Activated CD4-positive, alpha-beta T cell treated with anti-CD3 and anti-CD28 coated beads, Interleukin-2, amount 10 ng/mL, durations not matched to agents 7 days and 5 days (primary cell): Measurements from ENCODE around the gene ABHD10. TPM values are rescaled to one million over a fixed set of nuclear protein-coding genes. Genes with fewer than 3 reads are reported as not detected.

Experiments used
- CTCF ChIA-PET: fragments of 350-600 bp; sonication (Branson Sonifier 250); formaldehyde crosslinking; loops from one replicate; lab custom pipeline; 2021; ENCODE audit warnings: antibody characterized with exemption; lab: Charles Lee
- POLR2A ChIA-PET: fragments of 350-600 bp; sonication (Branson Sonifier 250); formaldehyde crosslinking; loops from one replicate; lab custom pipeline; 2021; ENCODE audit warnings: antibody characterized with exemption; lab: Charles Lee
- DNase-seq: peaks from one replicate; pipeline ENCODE4 v3.0.0-alpha.2; 2020
- H3K27ac Mint-ChIP-seq: one replicate; pipeline ENCODE4 v1.8.0; 2021; ENCODE audit warnings: mild to moderate bottlenecking, moderate library complexity, mixed read lengths
- H3K27me3 Mint-ChIP-seq: one replicate; pipeline ENCODE4 v1.8.0; 2021; ENCODE audit warnings: mixed read lengths
- H3K36me3 Mint-ChIP-seq: one replicate; pipeline ENCODE4 v1.8.0; 2021; ENCODE audit warnings: low read depth, mixed read lengths
- H3K4me1 Mint-ChIP-seq: one replicate; pipeline ENCODE4 v1.8.0; 2021; ENCODE audit warnings: mixed read lengths
- H3K4me3 Mint-ChIP-seq: one replicate; pipeline ENCODE4 v1.8.0; 2021; ENCODE audit warnings: mild to moderate bottlenecking, moderate library complexity, mixed read lengths
- H3K9me3 Mint-ChIP-seq: one replicate; pipeline ENCODE4 v1.8.0; 2021; ENCODE audit warnings: mixed read lengths
- total RNA-seq, 2 experiments: library from RNA; stranded (reverse); gene quantifications; one replicate each; pipeline ENCODE4 v1.2.3, GENCODE V29; 2021

The ABHD10 gene
- total RNA-seq, 2 experiments from 2014 or later = 36.9 to 40.0 TPM

DNA sequence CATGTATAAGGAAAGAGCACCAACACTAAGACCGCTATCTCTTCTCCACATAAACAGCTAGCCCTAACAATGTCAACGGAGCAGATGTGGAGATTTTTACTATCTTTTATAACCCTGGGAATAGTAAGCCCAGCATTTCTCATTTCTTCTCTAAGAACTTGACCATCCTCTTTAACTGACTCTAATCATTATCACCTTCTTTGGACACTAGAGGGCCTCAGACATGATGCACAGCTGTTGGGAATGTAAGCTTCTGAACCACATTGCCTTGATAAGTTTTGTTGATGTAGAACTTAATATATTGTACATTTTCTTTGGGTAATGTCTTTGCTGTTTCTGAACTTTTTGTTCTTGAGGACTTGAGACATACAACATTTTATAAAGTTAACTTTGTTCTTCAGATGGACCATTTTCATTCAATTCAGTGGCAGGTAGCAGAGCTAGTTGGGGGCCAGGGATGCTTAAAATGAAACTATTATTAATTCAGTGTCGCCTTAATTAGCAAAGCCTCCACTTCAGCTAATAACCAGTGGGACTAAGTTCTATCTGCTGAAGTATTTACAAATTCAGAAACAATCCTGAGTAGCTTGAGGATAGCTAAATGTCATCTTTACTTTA, 10.3 kb downstream of the ABHD10 start:
- no peak overlapping the region for H3K4me3 Mint-ChIP-seq
- H3K27me3 Mint-ChIP-seq = no peaks in the 10 kb centered on the region
- CTCF ChIA-PET = interaction anchor here (0.8 to 2.9 kb wide), 8 partner anchors 10 to 273 kb away, joined by 3 to 28 read pairs (median 4); partner anchors contain the start of gene ABHD10
- H3K27ac Mint-ChIP-seq = no peak overlapping the region
- DNase-seq = peak; percentile 28
- H3K9me3 Mint-ChIP-seq = no peaks in the 10 kb centered on the region
- H3K4me1 Mint-ChIP-seq = peaks cover 30% of the 10 kb centered on the region
- H3K36me3 Mint-ChIP-seq = peaks cover 40% of the 10 kb centered on the region
- POLR2A ChIA-PET = interaction anchor here (2.1 kb wide), 1 partner anchor 11 kb away, joined by 10 read pairs; the partner anchor contains the start of gene ABHD10

DNA sequence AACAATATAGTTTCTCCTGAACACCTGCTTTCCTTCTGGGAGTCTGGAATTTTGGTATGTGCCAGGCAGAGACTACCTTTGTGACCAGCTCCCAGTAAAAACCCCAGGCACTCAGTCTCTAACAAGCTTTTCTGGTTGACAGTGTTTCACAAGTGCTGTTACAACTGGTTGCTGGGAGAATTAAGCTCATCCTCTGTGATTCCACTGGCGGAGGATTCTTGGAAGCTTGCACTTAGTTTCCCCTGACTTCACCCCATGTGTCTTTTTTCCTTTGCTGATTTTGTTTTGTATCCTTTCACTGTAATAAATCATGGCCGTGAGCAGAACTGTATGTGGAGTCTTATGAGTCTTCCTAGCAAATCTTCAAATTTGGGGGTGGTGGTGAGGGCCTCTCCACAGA, 14.2 kb downstream of the ABHD10 start:
- Mint-ChIP-seq H3K27me3 (no peaks in the 10 kb centered on the region), H3K4me1 (peaks cover 8% of the 10 kb centered on the region), H3K27ac (no peak overlapping the region), H3K4me3 (no peak overlapping the region), H3K36me3 (peaks cover 20% of the 10 kb centered on the region), H3K9me3 (no peaks in the 10 kb centered on the region)
- POLR2A ChIA-PET = interaction anchor here (0.6 kb wide), 1 partner anchor 21 kb away, joined by 3 read pairs; no protein-coding TSS in a partner anchor
- CTCF ChIA-PET = interaction anchor here (0.9 to 1.7 kb wide), 6 partner anchors 9 to 50 kb away, joined by 3 to 6 read pairs (median 4); partner anchors contain the start of gene ABHD10
- DNase-seq = no peak

DNA sequence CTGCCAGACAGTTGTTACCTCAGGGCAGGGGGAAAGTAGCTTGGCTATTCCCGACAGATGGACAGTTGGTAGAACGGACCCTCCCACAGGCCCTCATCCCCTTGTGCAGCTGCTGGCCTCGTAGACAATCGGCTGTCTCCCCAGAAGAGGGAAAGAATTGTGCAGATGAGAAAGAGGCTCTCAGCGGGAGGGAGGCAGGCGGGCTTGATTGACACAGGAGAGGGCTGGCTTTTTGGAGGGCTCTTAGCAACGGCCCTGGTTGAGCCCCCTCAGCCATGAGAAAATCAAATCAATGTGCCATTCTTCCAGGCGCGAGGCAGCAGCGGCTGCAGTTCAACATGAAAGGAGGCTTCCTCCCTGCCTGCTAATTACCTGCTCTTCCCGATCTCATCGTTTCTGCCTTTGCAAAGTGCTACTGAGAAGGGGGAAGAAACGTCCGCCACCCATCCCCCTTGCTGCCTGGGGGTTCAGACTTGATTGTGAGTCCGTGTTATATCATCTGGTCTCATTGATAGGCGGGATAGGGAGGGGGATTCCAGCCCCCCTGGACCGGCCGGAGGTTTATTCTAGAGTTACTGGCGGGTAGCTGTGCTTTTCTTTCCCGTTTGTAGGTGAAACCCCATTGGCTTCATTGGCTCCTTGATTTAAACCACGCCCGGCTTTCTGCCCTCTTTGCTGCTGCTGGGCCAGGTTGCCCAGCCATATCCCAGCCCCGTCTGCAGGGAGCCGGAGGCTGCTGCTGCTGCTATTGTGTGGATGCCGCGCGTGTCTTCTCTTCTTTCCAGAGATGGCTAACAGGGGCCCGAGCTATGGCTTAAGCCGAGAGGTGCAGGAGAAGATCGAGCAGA, 20.0 kb downstream of the ABHD10 start, which contains the start of gene TAGLN3:
Gene TAGLN3 (plus strand): TSS at position 287 of the 848 bp plus-strand sequence. CDS start 501 bp downstream, at position 788.
- H3K36me3 Mint-ChIP-seq = peaks cover under 1% of the 10 kb centered on the region
- ChIA-PET CTCF (interaction anchor here (0.6 to 2.6 kb wide), 3 partner anchors 14 to 362 kb away, joined by 3 to 9 read pairs (median 4); no protein-coding TSS in a partner anchor), POLR2A (interaction anchor here (0.7 kb wide), 1 partner anchor 20 kb away, joined by 5 read pairs; the partner anchor contains the start of gene ABHD10)
- no peak within 1 kb of the TSS for H3K27ac Mint-ChIP-seq
- no peaks in the 10 kb centered on the region for H3K27me3 Mint-ChIP-seq
- peaks cover 33% of the 10 kb centered on the region for H3K4me1 Mint-ChIP-seq
- DNase-seq = peak; percentile 16
- H3K4me3 Mint-ChIP-seq = peak within 1 kb of the TSS; percentile 72
- no peaks in the 10 kb centered on the region for H3K9me3 Mint-ChIP-seq

DNA sequence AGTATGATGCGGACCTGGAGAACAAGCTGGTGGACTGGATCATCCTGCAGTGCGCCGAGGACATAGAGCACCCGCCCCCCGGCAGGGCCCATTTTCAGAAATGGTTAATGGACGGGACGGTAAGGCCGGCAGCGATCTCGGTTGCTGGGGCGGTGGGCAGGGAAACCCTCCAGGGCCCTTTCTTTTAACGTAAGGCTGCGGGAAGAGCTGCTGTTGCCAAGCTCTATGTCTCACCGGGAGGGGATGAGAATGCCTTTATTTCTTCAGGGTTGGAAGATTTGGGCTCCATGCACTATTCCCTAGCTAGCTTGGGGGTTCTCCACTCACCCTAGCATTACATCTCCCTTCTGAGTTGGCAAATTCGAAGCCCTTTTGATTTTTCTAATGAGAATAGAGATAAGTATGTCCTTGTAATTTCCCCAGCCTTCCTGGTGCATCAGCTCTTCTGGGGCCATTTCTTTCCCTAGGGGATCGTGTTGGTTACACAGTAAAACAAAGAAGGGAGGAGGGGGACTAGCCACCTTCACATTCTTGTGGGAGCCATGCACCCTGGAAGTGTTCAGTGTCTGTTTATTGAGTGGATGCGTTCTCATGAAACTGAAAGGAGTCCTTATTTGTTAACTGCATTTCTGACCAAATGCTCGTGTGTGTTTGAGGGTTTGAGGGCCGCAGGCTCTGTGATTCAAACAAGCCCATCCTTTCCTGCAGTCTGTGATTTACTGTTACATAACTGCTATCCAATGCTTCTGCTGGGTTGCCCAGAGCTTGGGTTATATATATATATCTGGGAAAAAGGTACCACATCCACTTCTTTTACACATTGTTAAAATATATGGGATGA, 20.9 kb downstream of the ABHD10 start:
- Mint-ChIP-seq H3K4me1 (peaks cover 34% of the 10 kb centered on the region), H3K36me3 (no peaks in the 10 kb centered on the region), H3K9me3 (no peaks in the 10 kb centered on the region), H3K27me3 (no peaks in the 10 kb centered on the region), H3K4me3 (peak overlapping the region; percentile 72), H3K27ac (no peak overlapping the region)
- no peak for DNase-seq
- ChIA-PET CTCF (interaction anchor here (0.6 to 2.6 kb wide), 3 partner anchors 13 to 361 kb away, joined by 3 to 9 read pairs (median 4); no protein-coding TSS in a partner anchor), POLR2A (no interaction called here)

DNA sequence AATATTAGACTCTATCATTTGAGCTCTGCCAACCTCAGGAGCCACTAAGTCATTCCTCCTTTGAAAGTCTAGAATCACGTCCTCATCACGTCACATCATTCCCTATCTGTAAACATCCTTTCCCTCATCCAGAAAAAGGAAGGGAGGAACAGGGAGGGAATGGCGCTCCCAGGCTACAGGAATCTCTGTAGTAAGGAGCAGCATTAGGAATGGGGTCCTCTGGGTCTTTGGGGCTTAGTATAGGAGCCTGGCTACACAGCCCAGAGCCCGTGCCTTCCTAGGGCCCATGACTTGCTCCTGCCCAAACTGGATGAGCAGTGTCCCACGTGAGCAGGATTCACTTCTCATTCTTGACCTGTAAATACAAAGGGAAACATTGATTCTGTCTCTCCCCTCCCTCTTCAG, 21.5 kb downstream of the ABHD10 start:
- H3K27ac Mint-ChIP-seq = no peak overlapping the region
- no peak overlapping the region for H3K4me3 Mint-ChIP-seq
- no peak for DNase-seq
- peaks cover 34% of the 10 kb centered on the region for H3K4me1 Mint-ChIP-seq
- no peaks in the 10 kb centered on the region for H3K27me3 Mint-ChIP-seq
- CTCF ChIA-PET = interaction anchor here (0.7 to 2.6 kb wide), 3 partner anchors 13 to 33 kb away, joined by 3 to 9 read pairs (median 4); no protein-coding TSS in a partner anchor
- H3K36me3 Mint-ChIP-seq = no peaks in the 10 kb centered on the region
- H3K9me3 Mint-ChIP-seq = no peaks in the 10 kb centered on the region
- POLR2A ChIA-PET = no interaction called here

DNA sequence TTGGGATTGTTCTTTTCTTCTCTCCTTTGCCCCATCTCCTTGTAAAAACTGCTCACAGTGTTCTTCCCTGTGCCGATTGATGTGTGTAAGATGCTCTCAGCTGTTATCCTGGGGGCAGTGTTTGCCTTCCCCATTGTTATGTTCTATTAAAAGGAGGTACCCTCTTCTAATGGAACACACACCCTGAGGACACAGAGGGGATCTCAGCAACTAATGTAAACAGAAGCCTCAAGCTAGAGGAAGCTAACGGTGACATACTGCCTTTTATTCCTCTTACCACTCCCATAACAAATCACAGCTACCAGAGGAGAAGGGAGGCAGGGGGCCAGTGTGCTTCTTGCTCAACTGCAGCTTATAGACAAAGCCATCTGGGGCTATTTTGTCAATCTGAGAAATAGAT, 22.1 kb downstream of the ABHD10 start:
- H3K9me3 Mint-ChIP-seq = no peaks in the 10 kb centered on the region
- no peaks in the 10 kb centered on the region for H3K27me3 Mint-ChIP-seq
- no peak overlapping the region for H3K4me3 Mint-ChIP-seq
- peaks cover 34% of the 10 kb centered on the region for H3K4me1 Mint-ChIP-seq
- no peak for DNase-seq
- no peak overlapping the region for H3K27ac Mint-ChIP-seq
- CTCF ChIA-PET = interaction anchor here (0.7 to 2.6 kb wide), 5 partner anchors 12 to 33 kb away, joined by 3 to 9 read pairs (median 4); partner anchors contain the start of gene ABHD10
- POLR2A ChIA-PET = no interaction called here
- H3K36me3 Mint-ChIP-seq = no peaks in the 10 kb centered on the region

DNA sequence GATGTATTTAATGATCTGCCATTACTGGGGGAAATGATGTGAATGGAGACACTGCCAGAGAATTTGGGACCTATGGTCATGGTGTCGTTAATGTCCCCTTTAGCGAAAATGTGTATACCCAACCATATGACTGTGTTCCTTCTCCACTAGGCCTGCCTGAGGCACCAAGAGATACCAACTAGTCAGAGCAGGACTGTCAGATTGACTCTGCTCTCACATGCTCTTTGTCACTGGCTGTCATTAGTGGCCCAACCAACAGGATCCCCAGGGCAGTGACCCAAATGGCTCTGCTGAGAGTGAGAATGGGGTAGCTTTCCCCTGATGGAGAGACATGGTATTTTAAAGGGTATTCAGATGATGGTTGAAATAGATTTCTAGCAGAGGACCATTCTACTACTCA, 22.7 kb downstream of the ABHD10 start:
- H3K27me3 Mint-ChIP-seq = no peaks in the 10 kb centered on the region
- DNase-seq = no peak
- peaks cover 34% of the 10 kb centered on the region for H3K4me1 Mint-ChIP-seq
- ChIA-PET CTCF (interaction anchor here (0.7 to 2.6 kb wide), 5 partner anchors 11 to 23 kb away, joined by 4 to 9 read pairs (median 4); partner anchors contain the start of gene ABHD10), POLR2A (no interaction called here)
- H3K36me3 Mint-ChIP-seq = no peaks in the 10 kb centered on the region
- H3K9me3 Mint-ChIP-seq = no peaks in the 10 kb centered on the region
- H3K4me3 Mint-ChIP-seq = no peak overlapping the region
- H3K27ac Mint-ChIP-seq = no peak overlapping the region

DNA sequence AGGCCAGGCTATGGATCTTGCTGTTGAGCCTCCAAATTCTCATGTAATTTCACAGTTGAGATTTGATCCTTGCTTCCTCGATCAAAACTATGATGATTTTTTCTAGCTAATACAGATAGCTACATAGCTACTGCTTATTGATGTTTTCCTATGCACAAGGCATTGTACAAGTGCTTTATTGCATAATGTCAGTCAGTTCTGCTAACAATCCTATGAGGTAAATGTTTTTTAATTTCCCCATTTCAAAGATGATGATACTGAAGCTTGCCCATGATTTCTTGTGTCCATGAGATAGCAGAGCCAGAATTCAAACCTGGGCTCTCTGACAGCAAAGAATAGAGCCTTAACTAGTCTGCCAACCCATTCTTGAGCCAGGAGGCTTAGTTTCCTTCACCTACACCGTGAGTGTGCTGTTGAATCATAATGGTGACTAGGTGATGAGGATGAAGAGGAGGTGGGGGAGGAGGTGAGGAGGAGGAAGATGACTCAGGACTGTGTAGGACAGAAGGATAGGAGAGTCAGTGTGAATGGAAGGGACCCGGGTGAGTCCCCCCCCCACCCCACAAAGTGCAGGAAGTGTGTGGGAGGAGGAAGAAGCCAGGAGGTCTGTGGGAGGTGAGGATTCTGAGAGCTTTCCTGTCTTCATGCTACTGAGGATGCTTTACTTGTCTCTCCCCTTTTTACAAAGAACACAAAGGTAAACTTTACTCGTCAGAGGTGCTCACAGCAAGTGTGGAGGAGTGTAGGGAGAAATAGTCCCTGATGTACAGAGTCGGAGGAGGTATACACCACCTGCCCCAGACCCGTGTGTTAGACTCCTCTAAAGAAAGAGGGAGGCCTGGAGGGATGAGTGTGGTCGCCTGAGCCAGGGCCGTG, 23.5 kb downstream of the ABHD10 start:
- ChIA-PET CTCF (interaction anchor here (0.5 to 1.5 kb wide), 7 partner anchors 9 to 844 kb away, joined by 3 to 7 read pairs (median 4); partner anchors contain the start of gene CD200R1L), POLR2A (interaction anchor here (0.6 kb wide), 1 partner anchor 88 kb away, joined by 3 read pairs; no protein-coding TSS in a partner anchor)
- Mint-ChIP-seq H3K4me3 (no peak overlapping the region), H3K27me3 (no peaks in the 10 kb centered on the region), H3K9me3 (no peaks in the 10 kb centered on the region), H3K4me1 (peaks cover 34% of the 10 kb centered on the region), H3K27ac (no peak overlapping the region), H3K36me3 (no peaks in the 10 kb centered on the region)
- DNase-seq = no peak

DNA sequence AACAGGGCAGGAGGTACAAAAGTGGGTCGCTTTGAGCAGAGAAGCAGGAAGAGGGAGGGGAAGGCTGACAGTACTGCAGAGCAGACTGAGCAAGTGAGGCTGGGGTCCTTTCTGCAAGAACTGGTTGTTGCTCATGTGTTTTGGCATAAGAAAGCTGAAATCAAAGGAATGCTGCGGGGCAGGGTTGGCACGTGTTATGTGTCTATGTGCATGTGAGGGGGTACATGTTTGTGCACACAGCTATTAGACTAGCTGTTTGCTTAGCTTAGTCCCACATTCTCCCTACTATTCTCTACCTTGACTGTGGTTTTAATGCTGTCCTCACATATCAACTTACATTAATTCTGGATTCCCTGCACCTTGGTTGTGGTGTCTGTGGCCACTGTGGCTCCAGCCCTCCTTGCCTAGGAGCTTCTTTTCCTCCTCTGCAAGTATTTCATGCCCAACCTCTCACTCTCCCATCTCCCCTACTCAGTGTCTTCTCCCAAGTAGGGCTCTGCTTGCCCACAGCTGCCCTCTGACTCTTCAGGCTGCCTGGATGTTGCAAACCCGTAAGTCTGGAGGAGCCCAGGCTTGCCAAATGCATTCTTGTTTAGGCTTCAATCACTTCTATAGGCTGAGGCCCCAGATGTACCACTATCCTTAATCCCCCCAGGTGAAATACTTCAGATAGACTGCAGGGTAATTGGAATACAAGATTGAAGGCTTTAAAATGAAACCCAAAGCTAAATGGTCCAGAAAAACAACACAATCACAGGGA, 24.7 kb downstream of the ABHD10 start:
- H3K36me3 Mint-ChIP-seq = no peaks in the 10 kb centered on the region
- H3K27ac Mint-ChIP-seq = no peak overlapping the region
- CTCF ChIA-PET = interaction anchor here (0.5 to 2.6 kb wide), 4 partner anchors 10 to 335 kb away, joined by 3 to 22 read pairs (median 3); no protein-coding TSS in a partner anchor
- H3K27me3 Mint-ChIP-seq = no peaks in the 10 kb centered on the region
- H3K4me1 Mint-ChIP-seq = peaks cover 32% of the 10 kb centered on the region
- H3K4me3 Mint-ChIP-seq = no peak overlapping the region
- no peaks in the 10 kb centered on the region for H3K9me3 Mint-ChIP-seq
- DNase-seq = no peak
- POLR2A ChIA-PET = no interaction called here

DNA sequence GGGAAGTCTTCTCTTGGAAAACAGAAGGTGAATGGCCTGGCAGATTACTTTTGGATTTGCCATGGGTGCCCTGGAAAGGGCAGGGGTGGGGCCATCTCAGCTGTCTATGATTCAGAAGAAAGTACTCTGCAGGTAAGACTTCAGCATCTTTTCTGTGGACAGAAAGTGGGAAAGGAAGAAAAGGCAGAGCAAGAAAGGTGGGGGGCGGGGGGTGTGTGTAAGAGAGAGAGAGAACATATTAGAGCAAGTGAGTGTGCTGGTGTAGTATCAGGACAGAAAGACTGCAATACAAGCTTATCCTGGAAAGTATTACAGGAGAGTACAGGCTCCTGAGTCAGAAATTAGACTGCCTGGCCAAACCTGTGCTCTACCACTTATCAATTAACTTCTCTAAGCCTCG, 25.4 kb downstream of the ABHD10 start:
- CTCF ChIA-PET = interaction anchor here (0.6 to 2.6 kb wide), 3 partner anchors 9 to 268 kb away, joined by 3 to 22 read pairs (median 3); no protein-coding TSS in a partner anchor
- DNase-seq = no peak
- Mint-ChIP-seq H3K9me3 (no peaks in the 10 kb centered on the region), H3K27me3 (no peaks in the 10 kb centered on the region), H3K36me3 (no peaks in the 10 kb centered on the region), H3K4me3 (no peak overlapping the region), H3K4me1 (peaks cover 26% of the 10 kb centered on the region), H3K27ac (no peak overlapping the region)
- POLR2A ChIA-PET = no interaction called here
